ENCODE results near the gene CFAP90.

CFAP90 gene

DNA sequence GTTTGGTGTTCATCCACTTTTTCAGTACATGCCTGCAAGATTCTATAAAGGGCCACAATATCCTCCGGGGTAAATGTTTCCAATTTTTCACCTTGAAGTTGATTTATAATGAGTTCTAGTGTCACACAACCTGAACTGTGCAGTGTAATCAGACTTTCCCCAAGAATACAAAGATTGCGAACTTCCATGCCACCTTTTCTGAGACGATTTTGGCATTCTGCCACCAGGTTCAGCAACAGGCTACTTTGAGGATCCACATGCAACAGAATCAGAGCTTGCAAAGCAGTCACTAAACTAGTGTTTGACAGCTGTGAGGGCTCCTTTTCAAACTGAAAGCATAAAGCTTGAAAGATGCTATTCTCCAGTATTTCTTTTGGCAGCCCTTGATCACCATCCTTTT lies 16.3 kb upstream of the CFAP90 start:
- DNase-seq, result no peak

DNA sequence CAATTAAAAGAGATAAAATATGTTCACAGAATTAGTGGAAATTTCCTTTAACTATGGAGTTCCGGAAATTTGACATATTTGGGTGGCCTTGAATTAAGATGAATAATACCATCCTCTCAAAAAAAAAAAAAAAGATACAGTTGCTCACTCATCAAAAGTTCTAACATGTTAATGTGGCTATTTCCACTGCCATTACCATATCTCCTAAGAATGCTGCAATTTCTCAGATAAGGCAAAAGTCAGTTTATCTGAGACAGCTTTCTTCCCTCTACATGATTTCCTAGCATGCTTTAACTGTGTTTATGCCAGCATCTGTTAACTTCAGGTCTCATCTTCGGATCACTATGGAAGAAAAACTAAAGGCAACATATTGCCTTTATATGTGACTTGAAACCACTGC lies 15.3 kb upstream of the CFAP90 start:
- no peak for DNase-seq

DNA sequence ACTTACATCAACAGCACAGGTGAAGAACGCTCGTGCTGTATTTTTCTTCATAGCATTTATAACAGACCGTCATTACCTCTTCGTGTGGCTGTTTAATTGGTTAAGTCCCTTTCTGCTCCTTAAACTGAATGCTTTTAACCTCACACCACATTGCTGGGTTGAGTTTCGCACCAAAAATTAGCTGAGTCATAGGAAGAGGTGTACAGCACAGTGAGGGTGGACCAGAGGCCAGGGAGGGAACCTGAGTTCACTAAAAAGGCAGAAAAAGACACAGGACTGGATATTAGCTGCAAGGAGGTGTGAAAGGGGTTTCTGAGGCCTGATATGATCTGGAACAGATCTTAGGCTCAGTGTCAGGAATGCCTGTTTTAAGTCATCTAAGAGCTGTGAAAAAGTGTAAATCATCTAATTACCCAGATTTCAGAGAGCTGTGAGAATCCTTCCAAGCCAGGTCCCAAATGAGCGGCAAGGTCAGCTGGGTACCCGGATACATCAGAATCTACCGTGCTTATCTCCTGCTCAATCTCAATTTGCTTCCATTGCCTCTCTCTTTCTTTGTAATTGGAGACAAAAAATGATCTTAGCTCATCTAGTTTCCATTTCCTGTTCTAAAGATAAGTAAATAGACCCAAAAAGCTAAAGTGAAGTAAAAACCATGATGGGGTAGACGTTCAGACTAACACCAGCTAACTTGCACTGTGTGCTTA lies 7.1 kb upstream of the CFAP90 start:
- no peak for DNase-seq

DNA sequence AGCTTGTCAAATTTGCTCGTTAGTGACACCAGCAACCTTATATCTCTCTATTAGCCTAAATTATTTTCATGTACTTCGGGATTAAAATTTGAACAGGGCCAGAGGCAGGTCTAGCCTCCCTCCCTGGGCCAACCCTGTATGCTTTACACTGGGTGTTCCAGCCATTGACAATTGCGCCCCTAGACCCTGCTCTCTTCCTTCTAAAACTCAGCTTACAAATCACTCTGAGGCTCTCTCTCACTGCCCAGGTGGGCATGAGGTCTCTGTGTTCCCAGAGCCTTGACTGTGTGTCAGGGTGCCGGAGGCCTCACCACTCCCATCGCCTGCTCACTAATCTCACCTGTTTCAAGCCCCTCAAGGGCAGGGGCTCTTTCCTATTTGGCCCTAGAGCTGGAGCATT lies 6.4 kb upstream of the CFAP90 start:
- no peak for DNase-seq

DNA sequence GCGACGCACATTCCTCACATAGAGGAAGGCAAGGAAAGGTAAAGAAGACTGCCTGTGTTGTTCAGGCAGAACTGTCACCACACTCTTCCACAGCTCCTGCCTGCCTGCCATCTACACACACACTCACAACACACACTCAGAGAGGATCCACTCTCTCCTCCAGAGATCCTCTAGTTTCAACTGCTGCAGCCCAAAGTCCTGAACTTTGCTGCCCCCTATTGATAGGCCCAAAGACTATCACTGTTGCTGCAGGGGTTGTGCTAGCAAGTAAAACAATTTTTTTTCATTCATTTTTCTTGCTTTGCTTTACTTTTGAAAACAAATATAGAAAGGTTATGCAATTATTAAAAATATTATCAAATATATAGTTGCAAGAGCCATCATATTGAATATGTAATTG lies 5.9 kb upstream of the CFAP90 start:
- no peak for DNase-seq

DNA sequence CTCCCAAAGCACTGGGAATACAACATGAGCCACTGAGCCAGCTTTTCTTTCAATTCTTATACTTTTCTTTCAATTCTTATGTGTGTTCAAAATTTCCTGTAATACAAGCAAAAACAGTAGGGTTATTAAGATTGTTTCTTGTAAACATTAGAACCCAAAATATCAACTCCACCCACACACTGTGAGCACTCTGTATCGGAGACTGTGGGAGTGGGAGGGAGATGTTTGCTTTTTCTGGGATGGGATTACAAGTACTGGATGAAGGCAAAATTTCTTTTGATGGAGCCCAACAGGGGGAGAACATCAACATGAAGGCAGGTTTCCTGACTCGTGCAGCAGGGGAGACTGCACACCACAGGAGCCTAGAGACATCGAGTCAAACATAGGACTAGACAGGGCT lies 4.7 kb upstream of the CFAP90 start:
- no peak for DNase-seq

DNA sequence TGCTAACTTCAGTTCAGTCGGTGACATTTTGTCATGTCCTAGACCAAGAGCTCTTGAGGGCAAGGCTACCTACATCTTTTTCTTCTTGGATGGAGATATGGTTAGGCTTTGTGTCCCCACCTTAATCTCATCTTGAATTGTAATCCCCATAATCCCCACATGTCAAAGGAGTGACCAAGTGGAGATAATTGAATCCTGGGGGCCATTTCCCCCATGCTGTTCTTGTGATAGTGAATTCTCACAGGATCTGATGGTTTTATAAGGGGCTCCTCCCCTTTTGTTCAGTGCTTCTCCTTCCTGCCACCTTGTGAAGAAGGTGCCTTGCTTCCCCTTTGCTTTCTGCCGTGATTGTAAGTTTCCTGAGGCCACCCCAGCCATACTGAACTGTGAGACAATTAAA lies 2.1 kb upstream of the CFAP90 start:
- DNase-seq, result no peak

DNA sequence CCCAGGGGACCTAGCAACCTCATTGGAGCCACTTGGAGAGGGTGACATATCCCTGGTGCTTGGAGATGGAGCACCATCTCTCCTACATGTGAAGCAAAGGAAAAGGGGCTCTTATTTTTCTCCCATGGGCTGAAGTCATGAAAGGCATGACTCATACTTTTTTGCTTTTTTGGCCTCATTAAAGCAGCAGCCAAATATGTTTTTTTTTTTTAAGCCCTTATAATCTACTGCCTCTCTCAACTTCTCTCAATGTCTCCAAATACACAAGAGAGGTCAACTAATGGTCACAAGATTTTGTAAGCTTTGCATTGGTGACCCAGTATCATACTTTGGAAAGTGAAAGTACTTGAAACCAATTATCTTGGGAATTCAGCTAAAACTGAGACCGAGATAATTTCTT lies 1.6 kb upstream of the CFAP90 start:
- no peak for DNase-seq

DNA sequence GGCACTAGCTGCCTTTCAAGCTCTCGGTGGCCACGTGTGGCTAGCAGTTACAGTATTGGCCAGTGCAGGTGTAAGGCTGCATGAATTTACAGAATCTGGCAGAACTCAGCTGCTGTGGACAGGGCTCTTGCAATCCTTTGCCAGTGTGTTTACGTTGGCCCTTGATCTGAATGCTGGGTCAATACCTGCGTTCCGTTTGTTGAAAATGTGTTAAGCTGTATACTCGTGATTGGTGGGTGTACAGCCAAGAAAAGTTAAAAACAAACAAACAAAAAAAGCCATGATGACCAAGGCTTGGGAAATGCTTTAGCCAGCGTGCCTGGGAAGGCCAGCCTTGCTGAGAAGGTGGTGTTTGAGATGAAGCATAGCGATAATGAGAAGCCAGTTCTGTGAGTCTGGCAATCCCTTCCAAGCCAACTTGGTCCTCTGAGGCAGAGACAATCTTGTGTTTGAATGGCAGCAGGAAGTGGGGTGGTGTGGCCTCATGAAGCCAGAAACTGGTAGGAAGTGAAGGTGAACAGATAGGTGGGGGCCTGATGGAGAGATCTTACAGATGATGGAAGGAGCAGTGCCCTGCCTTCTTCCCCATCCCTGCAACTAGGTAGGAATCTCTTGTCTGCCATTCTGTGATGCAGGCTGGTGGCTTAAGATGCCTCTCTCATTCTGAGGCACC lies 820 bp upstream of the CFAP90 start:
- no peak for DNase-seq

DNA sequence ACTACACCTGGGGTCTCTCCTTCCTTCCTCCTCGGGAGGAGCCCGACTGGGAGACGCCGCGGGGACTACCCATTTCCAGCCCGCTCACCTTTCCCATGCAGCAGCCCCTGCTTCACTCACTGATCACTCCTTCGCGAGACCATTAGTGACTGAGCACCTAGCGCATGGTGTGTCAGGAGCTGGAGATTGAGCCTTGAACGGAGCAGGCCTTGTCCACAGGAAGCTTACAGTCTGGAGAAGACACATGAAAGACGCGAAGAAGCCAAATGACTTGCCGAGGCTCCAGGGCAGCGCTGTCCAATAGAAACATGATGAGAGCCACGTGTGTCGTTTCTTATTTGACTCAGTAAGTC lies 283 bp upstream of the CFAP90 start:
- no peak for DNase-seq

DNA sequence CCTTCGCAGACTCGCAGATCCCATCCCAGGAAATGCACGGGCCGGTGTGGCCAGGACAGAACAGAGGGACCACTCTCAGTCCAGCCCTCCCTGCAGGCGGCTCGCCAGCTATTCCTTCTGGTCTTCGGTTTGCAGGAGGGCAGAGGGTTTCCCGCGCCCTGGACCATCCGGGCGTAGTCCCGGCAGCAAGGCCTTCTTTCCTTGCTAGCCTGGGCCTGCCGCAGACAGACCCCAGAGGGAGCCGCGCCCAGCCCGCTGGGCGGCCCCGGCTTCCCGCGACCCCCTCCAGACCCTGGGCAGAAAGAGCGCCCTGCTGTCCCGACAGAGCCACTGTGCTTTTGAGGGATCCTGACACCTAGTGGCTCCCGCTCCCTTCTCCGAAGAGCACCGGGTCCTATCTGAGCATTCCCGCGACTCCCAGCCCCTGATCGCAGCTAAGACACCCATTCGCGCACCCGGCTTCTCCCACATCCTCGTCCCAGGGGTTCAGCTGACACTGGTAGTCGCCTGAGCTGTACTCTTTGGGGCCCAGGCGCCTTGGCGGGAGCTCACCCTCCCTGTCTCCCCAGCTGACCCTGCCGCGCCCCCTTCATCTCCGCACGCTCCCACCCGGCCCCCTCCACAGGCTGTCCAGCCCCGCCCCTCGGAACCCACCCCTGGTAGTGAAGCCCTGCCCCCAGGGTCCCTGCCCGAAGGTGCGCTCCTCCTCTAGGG lies 1.1 kb downstream of the CFAP90 start:
- no peak for DNase-seq

DNA sequence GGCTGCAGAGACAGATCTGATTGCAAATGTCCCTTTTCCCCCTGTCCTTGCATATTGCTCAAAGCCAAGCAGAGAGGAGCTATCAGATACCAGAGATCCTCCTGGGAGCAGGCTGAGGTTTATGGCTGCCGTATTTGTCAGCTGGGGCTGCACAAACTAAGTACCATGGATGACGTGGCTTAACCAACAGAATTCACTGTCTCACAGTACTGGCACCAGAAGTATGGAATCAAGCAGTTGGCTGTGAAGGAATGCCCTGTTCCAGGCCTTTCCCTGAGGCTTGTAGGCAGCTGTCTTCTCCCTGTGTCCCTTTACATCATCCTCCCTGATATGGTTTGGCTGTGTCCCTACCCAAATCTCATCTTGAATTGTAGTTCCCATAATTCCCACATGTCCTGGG lies 2.6 kb downstream of the CFAP90 start:
- no peak for DNase-seq

DNA sequence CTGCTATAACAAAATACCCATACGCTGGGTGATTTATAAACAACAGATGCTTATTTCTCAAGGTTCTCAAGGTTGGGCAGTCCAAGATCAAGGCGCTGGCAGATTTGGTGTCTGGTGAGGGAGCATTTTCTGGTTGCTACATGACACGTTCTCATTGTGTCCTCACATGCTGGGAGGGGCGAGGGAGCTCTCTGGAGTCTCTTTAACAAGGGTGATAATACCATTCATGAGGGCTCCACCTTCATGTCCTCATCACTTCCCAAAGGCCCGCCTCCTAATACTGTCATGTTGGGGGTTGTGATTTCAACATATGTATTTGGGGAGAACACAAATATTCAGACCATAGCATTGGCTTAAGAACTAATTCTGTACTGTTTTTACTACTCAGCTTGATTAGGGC lies 4.6 kb downstream of the CFAP90 start:
- no peak for DNase-seq

DNA sequence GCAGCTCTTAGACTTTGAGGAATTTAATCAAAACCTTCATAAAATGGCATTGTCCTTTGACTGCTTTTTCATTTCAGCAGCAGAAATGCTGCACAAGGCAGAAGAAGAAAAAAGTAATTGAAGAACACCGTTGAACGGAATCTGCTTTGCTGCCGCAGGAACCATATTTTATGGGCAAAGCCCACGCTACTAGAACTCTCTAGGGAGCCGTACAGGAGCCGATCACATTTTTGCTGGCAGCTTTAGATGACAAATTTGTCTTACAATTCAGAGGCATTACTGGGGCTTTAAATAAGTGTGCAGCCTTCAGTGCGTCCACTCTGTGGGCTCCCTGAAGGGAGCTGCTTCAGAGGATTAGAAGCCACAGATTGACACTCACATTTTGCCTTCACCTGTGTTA lies 5.4 kb downstream of the CFAP90 start:
- DNase-seq, result no peak

DNA sequence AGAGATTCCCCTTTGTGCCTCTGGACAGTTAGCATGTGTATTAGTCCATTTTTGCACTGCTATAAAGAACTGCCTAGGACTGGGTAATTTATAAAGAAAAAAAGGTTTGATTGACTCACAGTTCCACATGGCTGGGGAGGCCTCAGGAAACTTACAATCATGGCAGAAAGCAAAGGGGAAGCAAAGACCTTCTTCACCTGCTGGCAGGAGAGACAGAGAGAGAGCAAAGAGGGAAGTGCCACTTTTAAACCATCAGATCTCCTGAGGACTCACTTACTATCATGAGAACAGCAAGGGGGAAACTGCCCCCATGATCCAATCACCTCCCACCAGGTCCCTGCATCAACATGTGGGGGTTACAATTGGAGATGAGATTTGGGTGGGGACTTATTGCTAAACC lies 6.0 kb downstream of the CFAP90 start:
- DNase-seq, result no peak

DNA sequence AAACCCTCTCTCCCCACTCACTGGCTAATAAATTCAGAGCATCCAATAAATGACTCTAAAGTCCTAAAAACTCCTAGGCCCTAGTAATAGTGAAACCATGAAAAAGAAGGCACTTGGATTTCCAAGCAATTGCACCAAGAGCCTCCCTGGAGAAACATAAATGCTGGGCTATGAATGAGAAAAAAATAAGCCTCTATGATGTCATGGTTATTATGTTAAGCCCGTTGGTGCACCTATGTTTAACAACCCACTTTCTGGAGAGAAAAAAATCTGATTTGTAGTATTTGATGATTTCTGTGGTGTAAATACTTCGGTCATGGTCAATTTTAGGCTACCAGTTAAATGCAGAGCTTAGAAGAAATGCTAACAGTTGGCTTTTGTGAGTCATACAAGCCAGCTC lies 8.4 kb downstream of the CFAP90 start:
- no peak for DNase-seq

DNA sequence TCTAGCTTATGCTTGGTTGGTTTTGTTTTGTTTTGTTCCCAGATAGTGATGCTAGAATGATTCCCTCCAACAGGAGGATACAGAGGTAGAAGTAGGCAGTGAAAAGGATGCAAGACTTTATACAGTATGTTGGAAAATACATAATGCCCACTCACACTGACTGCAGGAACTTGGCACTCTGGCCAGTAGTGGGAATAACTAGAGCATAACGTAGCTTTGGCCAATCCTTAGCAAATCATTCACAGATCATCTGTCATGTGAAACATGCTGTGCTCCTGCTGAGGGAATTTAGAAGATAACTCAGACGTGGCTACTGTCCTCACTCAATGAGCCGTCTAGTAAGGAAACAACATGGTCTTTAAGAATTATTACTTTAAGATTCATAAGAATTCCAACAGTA lies 13.5 kb downstream of the CFAP90 start:
- no peak for DNase-seq

DNA sequence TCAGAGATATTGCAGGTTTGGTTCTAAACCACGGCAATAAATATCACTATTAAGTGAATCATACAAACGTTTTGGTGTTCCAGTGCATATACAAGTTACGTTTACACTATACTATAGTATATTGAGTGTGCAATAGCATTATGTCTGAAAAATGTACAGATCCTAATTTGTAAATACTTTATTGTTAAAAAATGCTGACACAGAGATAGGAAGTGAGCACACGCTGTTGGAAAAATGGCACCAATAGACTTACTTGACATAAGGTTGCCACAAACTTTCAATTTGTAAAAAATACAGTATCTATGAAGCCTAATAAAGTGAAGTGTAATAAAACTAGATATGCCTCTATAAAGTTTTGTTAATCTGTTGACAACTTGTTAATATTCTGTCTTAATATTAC lies 16.0 kb downstream of the CFAP90 start:
- DNase-seq, result no peak

DNA sequence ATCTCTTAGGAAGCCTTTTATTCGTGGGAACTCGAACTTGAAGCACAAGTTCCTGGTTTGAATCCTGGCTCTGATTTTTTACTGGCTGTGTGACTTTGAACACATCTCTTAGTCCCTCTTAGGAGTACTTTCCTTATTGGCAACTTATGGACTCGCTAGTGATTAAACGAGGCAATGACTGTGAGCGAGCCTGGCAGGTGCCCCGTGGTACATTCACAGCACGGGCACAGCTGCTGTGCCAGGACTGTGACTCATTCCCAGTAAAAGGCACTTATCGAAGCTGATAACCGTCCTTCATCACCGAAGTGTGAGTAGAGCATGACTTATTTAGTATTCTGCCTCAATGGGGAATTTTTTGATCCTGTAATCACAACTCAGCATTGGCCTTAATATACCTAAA lies 22.7 kb downstream of the CFAP90 start:
- DNase-seq, result no peak

DNA sequence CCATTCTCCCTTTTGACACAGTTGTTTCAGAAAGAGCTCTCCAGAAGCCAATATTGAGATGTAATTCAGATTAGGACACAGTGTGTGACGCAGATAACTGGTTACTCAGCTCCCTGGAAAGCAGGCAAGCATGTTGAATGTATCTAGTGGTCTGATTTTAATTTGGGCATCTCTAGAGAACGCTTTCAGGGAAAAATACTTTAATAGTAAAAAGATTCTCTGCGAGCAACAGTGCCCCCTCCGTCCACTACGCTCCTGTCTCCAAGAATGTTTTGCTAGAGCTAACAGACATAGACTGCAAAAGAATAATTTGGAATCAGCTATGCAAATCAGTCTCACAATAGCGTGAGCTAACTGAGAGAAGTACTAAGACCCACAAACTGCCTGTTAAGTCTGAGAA lies 23.3 kb downstream of the CFAP90 start:
- no peak for DNase-seq

DNA sequence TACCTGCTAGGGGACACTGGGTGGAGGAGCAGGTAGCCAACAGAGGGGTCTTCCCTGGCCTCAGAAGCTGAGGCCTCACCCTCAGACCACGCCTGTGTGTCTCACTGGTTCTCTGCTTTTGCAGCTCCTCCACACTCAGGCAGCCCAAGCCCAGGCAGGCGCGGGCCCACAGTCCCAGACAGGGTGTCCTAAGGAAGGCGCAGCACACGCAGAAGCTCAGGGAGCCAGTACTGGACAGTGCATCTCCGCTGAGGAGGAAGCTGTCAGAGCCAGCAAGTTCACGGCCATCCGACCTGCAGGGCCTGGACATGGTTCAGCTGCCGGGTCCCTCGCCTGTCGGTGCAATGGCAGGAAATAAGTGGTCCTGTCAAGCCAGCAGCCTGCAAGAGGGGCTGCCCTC lies 25.3 kb downstream of the CFAP90 start:
- no peak for DNase-seq

DNA sequence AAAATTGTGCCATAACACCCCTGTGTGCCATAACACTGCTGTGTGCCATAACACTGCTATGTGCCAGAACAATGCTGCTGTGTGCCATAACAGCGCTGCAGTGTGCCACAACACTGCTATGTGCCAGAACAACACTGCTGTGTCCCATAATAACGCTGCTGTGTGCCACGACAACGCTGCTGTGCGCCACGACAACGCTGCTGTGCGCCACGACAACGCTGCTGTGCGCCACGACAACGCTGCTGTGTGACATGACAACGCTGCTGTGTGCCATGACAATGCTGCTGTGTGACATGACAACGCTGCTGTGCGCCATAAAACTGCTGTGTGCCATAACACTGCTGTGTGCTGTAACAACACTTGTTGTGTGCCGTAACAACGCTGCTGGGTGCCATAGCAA lies 25.9 kb downstream of the CFAP90 start:
- DNase-seq, result no peak

DNA sequence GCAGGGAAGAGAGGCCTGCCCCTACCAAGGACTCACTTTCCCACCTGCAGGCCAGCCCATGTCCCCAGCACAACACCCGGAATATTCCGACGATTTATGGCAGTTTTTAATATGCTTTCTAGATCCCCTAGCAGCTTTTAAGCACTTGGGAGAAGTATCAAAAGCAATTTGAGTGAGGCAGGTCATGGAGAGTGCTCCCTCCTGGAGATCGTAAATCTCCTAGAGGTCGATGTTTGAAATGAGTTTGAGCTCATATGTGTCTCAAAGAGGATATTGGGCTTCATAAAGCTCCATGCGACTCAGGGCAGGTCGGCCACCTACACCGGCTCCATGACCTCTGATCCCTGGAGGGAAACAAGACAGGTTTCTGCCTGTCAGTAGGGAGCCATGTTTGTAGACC lies 27.3 kb downstream of the CFAP90 start:
- no peak for DNase-seq

DNA sequence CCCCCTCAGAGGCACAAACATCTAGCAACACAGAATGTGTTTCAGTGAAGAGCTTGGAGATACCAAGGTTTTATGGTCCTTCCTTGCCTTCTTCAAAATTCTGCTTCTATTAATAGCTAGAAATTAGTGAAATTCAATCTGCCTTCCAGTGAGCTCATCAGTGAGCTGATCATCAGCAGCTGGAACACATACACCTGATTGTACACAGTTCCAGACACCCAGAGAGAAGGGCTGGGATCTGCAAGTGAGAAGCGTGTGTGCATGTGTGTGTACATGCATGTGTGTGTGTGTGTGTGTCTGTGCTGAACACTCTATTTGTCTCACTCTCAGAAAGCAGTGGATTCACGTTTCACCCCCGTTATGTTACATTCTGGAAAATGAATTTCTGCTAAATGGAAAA lies 28.5 kb downstream of the CFAP90 start:
- DNase-seq, result no peak

DNA sequence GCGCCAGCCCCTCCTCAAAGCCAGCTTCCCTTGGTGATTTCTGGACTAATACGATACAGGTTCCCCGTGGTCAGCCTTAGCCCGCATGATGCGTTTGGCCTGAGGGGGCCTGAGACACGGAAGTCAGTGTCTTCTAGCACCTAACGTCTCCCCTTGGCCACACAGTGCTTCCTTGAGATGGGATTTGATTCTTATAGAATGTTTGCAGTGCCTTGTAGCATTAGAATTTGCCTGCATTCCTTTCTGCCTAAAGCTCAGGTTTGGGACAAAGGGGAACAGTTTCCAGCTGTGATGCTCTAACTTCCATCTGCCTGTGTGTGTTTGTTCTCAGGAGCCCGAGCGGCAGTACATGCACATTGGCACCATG lies 34.4 kb downstream of the CFAP90 start:
- no peak for DNase-seq
